GM21423 (cell line): ENCODE measurements around the gene LYSMD4.
A peak's percentile ranks its signal among the peaks of the same experiment; 100 is the strongest.

ENCODE experiments used
- ATAC-seq: cut with Tn5 transposase; IDR thresholded peaks from one replicate; pipeline ENCODE4 v1.9.1; 2021; ENCODE audit warnings: mild to moderate bottlenecking, moderate library complexity; ENCODE audit not compliant: unreplicated experiment

Gene LYSMD4

DNA sequence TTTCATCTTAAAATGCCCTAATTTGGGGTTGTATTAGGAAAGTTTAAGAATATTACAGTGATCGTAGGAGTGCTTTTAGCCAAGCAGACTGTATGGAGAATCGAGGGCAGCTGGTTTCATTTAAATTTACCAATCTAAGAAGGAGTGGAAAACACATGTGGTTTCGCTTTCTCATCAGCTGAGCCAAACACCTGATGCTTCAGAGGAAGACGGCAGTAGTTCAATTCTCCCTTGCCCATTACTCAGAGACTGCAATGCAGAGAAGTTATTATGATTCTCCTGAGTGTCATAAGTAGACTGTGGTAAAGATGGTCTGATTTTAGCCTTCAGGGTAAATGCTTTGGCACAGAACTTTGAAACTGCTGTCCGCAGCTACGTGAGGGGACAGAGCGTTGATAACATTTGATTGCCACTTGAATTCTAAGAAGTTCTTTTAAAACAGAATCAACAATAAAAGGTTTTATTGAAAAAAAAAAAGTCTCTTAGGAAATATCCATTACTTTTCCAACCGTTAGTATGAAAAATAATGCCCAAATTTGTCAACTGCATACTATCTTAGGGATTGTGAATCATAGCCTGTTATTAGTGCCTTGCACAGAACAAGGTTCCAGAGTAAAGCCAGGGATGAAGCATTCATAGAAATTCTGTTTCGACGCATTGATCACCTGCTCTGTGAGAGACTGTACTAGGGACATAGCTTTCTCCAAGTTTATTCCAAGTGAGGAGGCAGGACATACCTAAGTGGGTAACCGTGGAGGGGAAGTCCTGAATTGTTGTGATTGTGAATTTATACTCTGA, 25.6 kb downstream of the LYSMD4 start:
- ATAC-seq = peak; percentile 39

DNA sequence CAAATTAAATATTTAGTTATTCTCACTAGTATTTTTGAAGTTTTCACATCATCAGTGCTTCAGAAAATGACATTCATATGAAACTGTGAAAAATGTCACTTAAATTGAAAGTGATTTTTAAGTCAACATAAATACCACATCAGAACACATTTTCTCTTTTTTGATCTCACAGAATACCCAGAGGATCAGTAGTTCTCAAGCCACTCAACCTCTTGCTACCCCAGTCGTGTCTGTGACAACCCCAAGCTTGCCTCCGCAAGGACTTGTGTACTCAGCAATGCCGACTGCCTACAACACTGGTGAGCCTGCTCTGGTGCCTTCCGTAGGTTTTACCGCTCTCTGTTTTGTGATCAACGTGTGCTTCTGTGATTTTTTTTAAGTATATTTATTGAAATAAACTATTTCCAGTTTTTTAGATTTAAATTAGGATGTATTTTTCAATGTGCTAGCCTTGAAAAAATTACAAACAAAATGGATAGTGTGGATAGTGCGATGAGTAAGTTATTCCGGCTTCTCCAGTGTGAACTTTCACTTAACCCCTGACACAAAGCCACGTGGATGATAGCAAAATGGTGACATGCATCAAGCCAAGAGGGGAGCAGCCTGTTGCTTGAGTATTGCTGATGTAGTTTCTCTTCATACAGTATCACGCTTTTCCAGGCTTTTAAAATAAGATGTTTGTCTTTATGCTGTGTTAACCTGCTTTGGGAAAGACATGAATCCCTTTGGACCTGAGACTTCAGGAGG, 26.5 kb downstream of the LYSMD4 start:
- no peak for ATAC-seq

DNA sequence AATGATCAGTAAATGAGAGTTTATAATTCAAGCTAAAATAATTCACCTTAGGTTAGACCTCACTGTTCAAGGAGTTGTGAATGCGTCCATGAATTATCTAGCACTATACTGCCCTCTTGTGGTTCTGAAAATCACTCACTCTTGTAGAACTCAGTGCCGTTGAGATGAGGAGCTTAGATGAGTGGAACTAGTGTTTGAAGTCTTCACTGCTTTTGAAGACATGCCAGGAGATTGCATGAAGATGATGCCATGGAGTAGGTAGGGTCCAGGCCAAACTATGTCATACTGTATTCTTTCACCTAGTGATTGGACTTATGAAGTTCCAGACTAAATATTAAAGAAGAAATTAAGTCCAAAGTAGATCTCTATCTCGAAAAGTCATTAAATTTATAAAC, 28.8 kb downstream of the LYSMD4 start:
- ATAC-seq = peak; percentile 64

DNA sequence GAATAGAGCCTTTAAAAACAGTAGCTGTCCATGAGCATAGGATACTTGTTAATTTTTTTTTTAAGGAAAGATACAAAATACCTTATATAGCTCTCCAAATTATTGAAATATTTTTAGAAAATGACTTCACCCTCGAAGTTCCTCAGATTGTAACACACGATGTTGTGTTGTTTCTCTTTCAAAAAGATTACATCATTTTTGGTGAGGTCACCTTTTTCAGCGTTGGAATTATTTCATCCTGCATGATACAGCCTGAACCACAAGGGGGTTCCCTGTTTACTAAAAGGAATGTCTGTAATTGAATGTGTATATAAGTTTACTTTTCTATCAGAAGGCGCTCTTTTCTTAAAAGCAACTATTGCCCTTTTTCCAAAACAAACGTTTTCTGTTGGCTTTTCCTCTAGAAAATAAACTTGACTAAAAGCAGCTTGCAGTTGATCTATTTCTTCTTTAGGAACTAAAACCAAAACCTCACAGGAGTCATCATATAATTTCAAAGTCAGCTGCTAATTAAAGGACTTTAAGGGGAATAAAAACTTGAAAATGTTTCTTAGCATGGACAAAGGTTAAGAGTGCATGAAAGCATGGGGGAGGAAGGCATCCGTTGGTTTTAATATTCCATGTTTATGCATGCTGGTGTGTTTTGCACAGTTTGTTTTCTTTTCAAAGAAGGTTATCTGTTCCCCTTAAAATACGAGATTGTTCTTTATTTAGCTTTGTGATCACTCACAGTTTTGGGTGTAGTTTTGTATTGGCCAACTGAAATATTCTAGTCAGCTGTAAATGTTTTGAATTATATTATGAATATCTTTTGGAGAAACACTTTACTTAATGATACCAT, 29.4 kb downstream of the LYSMD4 start:
- ATAC-seq = peak; percentile 45

DNA sequence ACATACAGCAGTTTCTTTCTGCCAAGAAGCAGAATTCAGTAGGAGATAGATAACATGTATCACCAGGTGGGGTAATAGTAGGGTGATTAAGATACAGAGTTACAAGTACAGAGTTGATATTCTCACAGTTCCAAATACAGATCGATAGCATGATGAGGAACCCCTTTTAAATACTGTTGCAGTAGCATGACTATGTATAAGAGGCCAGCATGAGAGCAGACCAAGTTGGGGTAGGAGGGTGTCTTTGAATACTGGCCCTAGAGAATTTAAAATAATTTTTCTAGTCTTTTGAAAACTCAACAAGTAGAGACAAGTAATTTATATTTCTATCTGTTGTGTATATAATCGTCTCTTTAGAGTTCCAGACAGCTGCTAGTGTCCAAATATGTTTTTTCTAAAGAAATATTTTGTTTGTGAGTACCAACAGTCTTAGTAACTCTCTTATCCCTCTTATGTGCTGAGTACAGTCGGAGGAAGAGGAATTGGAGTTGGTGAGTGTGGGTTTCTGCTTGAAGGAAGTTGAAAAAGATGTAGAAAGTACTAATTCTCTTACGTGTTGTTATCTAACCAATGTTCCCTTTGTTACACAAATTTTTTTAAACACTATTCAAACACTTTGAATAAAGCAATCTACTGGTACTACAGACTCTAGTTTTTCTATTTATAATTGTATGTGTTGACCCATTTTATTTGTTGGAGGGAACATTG, 30.2 kb downstream of the LYSMD4 start:
- no peak for ATAC-seq

DNA sequence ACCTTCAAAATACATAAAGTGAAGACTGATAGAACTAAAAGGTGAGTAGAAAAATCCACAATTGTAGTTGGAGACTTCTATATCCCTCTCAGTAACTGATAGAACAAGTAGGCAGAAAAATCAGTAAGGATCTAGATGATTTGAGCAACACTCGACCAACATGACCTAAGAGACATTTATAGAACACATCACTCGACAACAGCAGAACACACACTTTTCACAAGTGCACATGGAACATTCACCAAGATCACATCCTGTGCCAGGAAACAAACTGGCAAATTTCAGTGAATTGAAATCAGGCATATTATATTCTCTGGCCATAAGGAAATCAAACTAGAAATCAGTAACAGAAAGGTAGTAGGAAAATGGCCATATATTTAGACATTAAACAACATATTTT, 37.1 kb downstream of the LYSMD4 start:
- no peak for ATAC-seq

DNA sequence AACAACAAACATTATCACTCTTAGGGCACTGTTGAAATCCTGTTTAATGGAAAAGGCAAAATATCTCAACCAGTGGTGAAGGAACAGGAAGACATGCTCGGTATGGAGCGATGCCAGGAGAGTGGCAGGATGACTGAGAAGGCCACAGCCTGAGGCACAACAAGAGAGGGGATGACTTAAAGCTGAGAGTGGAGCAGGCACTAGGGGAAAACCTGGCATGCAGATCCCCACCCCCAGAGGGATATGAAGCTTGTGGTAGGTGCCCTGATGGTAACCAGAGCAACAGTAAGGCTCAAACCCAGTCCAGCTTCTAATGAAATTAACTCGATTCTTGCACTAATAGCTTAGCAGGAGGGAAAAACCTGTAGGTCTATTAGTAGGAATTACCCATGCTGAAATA, 40.4 kb downstream of the LYSMD4 start:
- ATAC-seq = no peak

DNA sequence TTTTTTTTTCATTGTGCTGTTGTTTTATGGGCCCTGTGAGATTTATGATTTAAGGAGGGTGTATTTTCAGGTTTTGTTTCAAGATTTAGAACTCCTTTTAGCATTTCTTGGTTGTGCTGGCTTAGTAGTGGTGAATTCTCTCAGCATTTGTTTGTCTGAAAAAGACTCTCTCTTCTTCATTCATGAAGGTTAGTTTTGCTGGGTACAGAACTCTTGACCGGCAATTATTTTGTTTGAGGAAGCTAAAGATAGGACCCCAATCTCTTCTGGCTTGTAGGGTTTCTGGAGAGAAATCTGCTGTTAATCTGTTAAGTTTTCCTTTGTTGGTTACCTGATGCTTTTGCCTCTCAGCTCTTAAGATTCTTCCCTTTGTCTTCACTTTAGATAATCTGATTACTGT, 46.9 kb downstream of the LYSMD4 start:
- ATAC-seq = no peak

DNA sequence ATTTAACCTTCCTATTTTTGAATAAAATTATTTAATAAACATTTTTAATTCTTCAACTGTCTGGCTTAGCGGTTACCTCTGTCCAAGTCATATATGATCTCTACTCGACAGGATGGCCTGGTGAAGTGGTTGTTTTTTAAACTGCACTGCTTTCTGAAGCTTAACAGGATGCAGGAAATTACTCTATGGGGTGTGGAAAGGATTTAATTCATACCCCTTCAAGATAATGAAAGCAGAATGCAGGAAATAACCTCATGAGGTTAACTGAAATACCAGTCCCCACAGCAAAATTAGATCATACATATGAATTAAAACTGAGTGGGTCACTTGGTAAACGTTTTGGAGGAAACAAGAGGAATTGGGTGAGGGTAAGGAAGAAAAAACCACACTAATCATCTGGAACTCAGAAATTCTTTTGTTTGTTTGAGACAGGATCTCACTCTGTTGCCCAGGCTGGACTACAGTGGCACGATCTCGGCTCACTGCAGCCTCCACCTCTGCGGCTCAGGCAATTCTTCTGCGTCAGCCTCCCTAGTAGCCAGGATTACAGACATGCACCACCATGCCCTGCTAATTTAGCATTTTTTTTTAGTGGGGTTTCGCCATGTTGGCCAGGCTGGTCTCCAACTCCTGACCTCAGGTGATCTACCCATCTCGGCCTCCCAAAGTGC, 50.1 kb downstream of the LYSMD4 start:
- ATAC-seq = no peak

DNA sequence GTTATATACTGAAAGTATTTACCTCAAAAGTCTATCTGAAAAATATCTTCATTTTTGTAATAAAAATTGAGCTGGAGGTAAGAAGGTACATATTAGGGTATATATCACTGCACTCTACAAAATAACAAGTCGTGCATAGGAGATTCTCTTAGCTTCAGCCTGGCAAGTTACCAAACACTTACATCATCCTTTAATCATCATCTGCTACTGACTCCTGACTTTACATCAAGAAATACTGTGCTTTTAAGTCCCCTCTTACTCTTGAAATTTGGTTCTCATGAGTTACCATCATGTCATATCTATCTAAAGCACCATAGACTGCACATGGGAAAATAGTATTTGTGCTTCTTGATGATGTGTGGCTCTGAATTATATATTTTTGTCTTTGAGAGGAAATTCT, 50.8 kb downstream of the LYSMD4 start:
- no peak for ATAC-seq

DNA sequence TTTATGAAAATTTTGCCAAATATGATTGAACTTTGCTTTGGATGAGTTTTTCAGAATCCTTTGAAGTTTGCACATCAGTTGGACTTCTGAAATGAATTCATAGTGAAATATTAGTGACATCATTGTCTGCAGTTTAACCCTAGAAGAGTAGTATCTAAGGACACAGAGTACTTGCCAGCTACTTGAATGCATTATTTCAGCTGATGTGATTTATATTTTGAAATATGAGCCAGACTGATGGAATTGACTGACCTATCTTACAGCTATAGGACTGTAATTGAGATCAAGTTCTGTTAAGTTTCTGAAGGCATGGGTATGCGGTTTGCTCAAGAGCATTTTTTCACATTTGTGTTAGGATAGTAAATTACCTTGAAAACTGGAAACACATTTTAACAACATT, 51.2 kb downstream of the LYSMD4 start:
- ATAC-seq = no peak

DNA sequence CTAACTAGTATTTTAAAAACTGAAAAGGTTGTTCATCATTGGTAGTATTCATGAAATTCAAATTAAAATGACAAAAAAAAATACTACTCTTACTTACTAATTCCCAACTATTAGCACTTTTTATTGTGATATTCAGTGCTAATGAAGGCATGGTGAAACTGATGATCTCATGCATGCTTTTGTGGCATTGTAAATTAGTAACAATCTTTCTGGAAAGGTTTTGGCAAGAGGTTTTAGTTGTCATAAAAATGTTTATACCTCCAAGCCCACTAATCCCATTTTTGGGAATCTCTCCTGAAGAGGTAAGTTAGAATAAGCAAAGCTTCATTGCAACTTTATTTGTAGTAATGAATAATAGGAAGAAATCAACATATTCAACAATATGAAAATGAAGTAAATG, 53.0 kb downstream of the LYSMD4 start:
- ATAC-seq = no peak

DNA sequence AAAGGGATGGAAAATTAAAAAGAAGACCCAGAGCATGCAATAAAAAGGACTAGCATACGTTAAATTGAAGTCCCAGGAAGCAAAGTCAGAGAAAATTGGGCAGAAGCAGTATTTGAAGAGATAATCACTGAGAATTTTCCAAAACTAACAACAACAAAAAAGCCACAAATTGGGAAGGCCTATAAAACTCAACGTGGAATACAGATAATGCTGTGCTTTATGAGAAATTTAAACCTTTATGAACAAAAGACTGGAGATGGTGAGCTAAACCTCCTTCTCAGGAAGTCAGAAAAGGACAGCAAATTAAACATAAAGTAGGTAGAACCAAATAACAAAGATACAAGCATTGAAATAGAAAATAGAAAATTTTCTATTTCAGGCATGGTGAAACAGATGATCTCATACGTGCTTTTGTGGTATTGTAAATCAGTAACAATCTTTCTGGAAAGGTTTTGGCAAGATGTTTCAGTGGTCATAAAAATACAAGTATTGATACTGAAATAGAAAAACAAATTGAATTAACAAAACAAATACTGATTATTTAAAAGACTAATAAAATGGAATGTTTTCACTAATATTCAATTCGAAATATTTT, 55.6 kb downstream of the LYSMD4 start:
- peak; percentile 64 for ATAC-seq
